GM19455 (cell line): ENCODE measurements around the gene DCC.

Experiments
- ATAC-seq: cut with Tn5 transposase; IDR thresholded peaks from one replicate; pipeline ENCODE4 v1.9.1; 2021; ENCODE audit not compliant: unreplicated experiment

Gene DCC

GRCh38 chr18:53322163-53322562 lies 982.2 kb downstream of the DCC start:
- ATAC-seq, result no peak

- ATAC-seq, result no peak
These were observed 984.4 kb downstream of the DCC start for GRCh38 chr18:53324353-53324752.

GRCh38 chr18:53360501-53361443 lies 1020.8 kb downstream of the DCC start:
- ATAC-seq, result no peak

DNA sequence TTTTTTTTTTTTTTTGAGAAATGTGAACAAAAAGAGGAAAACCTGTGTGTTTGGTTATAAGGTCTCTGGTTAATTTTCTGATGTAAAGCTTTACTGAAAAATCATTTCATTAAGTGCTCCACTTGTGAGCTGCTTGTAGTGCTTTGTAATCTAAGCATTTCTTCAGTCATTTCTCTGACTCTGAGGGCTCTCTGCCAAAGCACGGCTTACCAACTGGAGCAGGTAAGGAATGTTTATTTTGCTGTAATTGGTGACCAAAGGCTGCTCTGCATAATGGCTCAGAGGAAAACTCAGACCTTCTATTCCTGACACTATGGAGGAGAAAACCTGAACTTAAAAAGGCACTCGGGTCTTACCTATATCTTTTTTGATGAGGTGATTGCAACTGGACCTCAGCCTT lies 1035.6 kb downstream of the DCC start:
- ATAC-seq, result no peak

GRCh38 chr18:53380063-53380639 lies 1040.2 kb downstream of the DCC start:
- no peak for ATAC-seq

DNA sequence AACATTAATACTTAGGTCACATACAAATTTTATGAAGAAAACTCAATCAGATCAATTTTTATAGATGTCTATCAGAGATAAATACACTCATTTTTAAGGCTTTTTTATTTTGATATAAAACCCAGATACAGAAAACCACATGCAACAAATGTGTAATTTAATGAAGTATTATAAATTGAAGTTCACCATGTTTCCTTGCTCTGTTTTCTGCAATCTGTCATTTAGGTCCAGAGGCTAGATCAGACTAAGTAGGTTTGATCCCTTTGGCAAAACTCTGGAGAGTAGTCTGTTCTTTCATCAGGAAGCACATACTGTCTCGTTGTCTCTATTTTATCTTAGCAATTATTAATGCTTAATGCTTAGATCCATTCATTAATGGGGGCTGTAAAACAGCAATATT lies 1042.9 kb downstream of the DCC start:
- no peak for ATAC-seq

DNA sequence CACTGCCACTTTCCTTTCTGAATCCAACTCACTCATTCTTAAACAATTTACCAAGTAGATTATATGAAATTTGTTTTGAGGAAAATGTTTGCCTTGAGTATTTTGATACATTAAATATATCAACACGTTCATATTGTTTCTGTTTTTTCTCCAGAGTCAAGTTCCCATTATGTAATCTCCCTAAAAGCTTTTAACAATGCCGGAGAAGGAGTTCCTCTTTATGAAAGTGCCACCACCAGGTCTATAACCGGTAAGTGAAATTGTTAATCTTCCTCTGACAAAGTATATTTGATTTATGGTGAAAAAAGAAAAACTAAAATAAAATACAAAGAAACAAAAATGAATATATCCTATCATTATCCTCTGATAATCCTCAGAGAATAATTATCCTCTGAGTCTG lies 1045.9 kb downstream of the DCC start:
- no peak for ATAC-seq

GRCh38 chr18:53387581-53387980 lies 1047.6 kb downstream of the DCC start:
- no peak for ATAC-seq

DNA sequence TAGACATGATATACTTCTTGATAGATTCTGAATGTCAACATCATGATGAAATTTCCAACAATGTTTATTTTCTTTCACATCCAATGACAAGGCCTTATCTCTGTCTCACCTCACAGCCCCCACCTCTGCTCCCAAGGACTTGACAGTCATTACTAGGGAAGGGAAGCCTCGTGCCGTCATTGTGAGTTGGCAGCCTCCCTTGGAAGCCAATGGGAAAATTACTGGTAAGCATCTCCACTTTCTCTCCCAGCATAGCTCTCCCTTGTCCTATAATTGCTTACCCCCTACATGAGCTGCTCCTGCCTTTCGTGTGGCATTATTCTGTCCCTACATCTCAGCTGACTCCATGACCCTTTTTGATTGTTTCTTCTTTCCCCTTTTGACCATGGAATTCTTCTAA lies 1062.7 kb downstream of the DCC start:
- no peak for ATAC-seq

- no peak for ATAC-seq
These were observed 1068.3 kb downstream of the DCC start for GRCh38 chr18:53408271-53408670.

- no peak for ATAC-seq
These were observed 1071.5 kb downstream of the DCC start for GRCh38 chr18:53411511-53411910.

DNA sequence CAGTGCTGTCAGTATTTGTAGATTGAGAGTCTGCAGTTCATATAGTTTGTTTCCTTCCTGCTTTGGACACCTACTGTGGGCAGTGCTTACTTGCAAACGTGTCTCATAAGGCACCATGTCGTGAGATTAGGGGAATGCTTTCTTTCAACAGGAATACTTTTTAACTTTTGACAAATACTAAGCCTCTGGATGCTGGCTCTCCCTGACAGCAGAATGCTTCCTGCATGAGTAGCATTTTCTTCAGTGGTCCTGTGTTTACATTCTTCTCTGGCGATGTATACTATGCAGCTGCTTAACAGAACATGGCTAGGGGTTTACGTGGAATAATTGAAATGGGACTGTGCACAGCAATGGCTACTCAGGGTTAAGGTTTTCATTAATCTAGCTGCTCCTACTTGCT lies 1077.0 kb downstream of the DCC start:
- ATAC-seq, result no peak

GRCh38 chr18:53421869-53422268 lies 1081.9 kb downstream of the DCC start:
- ATAC-seq, result no peak

GRCh38 chr18:53422896-53423295 lies 1082.9 kb downstream of the DCC start:
- no peak for ATAC-seq

DNA sequence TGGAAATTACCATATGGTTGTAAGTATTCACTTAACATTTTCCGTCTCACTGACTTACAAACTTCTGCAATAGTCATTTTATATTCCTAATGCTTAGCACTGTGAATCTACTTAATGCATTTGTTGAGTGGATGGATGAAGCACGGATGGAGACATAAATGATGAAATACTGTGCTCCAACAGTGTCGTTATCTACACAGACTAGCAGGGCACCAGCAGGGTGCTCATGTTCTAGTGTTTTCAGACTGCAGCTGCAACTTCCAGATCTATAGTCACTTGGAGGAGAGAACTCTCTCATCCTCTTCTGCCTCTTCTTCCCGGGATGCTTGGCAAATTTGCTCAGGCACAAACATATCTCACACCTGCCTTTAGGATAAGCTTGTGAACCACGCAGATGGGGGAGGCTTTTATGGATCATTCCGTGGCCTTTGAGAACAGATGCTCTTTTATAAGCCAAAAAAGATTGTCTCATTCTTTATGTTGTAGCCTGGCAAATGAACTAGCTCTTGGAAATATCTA lies 1086.7 kb downstream of the DCC start:
- no peak for ATAC-seq

DNA sequence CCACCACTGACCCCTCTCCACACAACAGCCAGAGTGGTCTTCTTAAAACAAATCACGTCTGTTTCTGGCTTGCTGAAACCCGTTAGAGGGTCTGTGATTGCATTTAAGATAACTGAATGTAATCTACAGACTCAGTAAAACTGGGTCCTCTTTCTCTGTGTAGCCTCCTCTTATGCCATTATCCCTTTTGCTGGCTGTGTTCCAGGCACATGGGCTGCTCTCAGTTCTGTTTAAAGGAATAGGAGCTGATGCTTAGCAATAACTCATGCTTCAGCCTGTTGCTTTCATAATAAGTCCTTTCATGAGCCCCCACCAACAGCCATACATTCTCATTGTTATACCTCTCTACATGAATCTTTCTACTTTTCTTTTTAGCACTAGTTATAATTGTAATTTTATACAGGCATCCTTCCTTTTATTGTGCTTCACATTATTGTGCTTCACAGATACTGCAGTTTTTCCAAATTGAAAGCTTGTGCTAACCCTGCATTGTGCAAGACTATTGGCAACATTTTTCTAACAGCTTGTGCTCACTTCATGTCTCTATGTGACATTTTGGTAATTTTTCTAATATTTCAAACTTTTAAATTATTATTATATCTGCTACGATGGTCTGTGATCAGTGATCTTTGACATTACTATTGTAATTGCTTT lies 1101.9 kb downstream of the DCC start:
- ATAC-seq, result no peak

GRCh38 chr18:53442415-53442783 lies 1102.4 kb downstream of the DCC start:
- ATAC-seq, result no peak

DNA sequence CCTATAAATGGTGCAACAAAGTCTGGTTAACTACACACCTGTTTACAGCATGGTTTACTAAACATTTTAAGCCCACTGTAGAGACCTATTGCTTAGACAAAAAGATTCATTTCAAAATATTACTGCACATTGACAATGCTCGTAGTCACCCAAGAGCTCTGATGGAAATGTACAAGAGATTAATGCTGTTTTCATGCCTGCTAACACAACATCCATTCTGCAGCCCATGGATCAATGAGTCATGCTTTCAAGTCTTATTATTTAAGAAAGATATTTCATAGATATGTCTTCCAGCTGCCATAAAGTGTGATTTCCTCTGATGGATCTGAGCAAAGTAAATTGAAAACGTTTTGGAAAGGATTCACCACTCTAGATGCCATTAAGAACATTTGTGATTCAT lies 1103.3 kb downstream of the DCC start:
- no peak for ATAC-seq

- ATAC-seq, result no peak
These were observed 1103.8 kb downstream of the DCC start for GRCh38 chr18:53443831-53444230.

DNA sequence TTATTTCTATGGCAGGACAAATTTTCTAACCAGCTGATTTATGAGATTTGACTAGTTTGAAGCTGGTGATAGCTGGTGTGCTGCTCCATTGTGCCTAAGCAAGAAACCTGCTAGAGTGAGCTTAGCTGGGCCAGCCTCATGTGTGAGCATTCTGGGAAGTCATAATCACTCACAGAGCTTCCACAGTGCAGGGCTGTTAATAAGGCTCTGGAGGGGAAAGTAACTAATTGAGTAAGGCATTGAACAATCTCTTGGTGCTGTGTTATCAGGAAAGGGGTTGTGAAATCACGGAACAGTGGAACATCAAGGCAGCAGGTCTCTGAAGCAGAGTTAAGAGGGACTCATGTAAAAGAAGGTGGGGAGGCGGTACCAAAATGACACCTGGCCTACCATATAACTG lies 1111.9 kb downstream of the DCC start:
- no peak for ATAC-seq

GRCh38 chr18:53457068-53457467 lies 1117.1 kb downstream of the DCC start:
- no peak for ATAC-seq

GRCh38 chr18:53458268-53458667 lies 1118.3 kb downstream of the DCC start:
- no peak for ATAC-seq
